ENCODE measurements around the gene OR9A4. TPM values are rescaled to one million over a fixed set of nuclear protein-coding genes. Genes with fewer than 3 reads are reported as not detected.

Gene OR9A4
- total RNA-seq, 1 donor from 2014 or later: 0.20 TPM

DNA sequence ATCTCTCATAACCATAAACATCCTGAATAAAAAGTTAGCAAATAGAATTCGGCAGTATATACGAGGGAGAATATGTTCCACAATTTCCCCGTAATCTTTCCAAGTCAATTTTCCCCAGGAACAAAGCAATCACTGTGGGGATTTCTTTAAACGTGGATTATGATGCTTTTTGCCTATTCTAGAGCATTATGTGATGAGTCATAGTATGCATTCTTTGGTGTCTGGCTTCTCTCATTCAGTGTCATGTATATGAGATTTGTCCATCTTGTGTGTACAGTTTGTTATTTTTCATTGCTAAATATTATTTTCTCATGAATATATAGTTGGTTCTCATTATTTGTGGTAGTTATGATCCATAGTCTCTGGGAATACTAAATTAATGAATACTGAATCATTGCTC lies 9.9 kb upstream of the OR9A4 start:
- Histone ChIP-seq H3K4me1 (no peaks in the 10 kb centered on the region), H3K27me3 (no peaks in the 10 kb centered on the region), H3K36me3 (no peaks in the 10 kb centered on the region), H3K27ac (no peak overlapping the region), H3K9me3 (no peaks in the 10 kb centered on the region), H3K4me3 (no peak overlapping the region)
- DNase-seq (no peak), ATAC-seq (no peak)
- TF ChIP-seq, protein P1, sequence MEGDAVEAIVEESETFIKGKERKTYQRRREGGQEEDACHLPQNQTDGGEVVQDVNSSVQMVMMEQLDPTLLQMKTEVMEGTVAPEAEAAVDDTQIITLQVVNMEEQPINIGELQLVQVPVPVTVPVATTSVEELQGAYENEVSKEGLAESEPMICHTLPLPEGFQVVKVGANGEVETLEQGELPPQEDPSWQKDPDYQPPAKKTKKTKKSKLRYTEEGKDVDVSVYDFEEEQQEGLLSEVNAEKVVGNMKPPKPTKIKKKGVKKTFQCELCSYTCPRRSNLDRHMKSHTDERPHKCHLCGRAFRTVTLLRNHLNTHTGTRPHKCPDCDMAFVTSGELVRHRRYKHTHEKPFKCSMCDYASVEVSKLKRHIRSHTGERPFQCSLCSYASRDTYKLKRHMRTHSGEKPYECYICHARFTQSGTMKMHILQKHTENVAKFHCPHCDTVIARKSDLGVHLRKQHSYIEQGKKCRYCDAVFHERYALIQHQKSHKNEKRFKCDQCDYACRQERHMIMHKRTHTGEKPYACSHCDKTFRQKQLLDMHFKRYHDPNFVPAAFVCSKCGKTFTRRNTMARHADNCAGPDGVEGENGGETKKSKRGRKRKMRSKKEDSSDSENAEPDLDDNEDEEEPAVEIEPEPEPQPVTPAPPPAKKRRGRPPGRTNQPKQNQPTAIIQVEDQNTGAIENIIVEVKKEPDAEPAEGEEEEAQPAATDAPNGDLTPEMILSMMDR (IDR thresholded peaks at IDR 0.05): no peak
- intact Hi-C loops (cut with DNase I): no loop called here

DNA sequence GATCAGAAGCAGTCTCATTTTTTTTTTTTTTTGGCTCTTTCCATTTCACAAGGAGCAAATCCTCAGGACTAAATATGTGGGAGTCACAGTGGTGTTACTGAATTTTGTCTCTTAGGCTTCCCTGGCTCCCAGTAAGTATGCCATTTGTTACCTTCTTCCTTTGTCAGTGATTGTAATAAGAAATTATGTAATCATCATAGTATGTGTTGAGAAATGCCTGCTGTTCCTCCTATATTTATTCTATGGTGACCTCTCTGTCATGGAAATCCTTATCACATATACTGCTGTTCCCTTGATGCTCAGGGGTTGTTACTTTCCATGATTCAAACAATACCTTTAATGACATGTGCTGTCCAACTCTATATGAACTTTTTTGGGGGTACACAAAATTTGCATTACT lies 4.8 kb upstream of the OR9A4 start:
- intact Hi-C loops (cut with DNase I): no loop called here
- DNase-seq (no peak), ATAC-seq (no peak)
- TF ChIP-seq, protein P1 (IDR thresholded peaks at IDR 0.05): no peak
- no peaks in the 10 kb centered on the region for H3K36me3 ChIP-seq
- no peaks in the 10 kb centered on the region for H3K4me1 ChIP-seq
- no peak overlapping the region for H3K27ac ChIP-seq
- no peak overlapping the region for H3K4me3 ChIP-seq
- no peaks in the 10 kb centered on the region for H3K9me3 ChIP-seq
- H3K27me3 ChIP-seq: no peaks in the 10 kb centered on the region

DNA sequence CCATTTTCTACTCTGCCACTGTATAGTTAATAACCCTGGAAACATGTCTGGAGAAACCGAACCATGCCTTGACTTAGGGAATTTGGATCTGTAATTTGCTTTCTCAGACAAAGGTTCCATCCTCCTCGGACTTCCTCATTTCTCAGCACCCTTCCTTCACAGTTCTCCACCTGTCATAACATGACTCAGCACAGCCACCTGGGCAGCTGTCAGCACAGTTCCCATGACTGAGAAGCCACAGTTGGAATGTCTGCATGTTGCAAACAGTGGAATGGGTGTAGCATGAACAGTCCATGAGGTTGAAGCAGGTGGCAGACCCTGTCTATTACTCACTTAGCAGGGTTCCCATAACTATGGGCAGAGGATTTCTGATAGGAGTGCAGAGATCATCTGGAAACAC lies 634 bp upstream of the OR9A4 start:
- DNase-seq (no peak), ATAC-seq (peak; percentile 38)
- H3K4me1 ChIP-seq: no peaks in the 10 kb centered on the region
- H3K27ac ChIP-seq: no peak overlapping the region
- no peak overlapping the region for H3K4me3 ChIP-seq
- intact Hi-C loops (cut with DNase I): no loop called here
- H3K36me3 ChIP-seq: no peaks in the 10 kb centered on the region
- no peaks in the 10 kb centered on the region for H3K9me3 ChIP-seq
- no peaks in the 10 kb centered on the region for H3K27me3 ChIP-seq
- TF ChIP-seq, protein P1 (IDR thresholded peaks at IDR 0.05): no peak

DNA sequence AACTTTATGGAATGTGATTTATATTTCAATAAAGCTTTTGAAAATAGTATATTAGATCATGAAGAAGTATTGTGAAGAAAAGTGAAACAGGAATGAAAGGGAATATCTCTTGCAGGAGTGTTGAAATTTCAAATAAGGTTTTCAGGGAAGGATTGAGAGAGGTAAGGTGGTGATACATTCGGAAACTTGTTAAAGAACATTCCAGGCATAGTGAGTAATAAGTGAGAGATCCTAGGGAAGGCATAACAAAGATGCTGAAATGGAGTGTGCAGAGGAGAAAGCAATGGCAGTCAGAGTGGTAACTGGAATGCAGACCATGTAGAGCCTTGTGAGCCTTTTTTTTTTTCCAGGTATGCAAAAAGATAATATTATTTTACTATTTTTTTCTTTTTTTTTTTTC lies 4.1 kb downstream of the OR9A4 start:
- no peak for DNase-seq
- no peak for ATAC-seq
- intact Hi-C loops (cut with DNase I): no loop called here

DNA sequence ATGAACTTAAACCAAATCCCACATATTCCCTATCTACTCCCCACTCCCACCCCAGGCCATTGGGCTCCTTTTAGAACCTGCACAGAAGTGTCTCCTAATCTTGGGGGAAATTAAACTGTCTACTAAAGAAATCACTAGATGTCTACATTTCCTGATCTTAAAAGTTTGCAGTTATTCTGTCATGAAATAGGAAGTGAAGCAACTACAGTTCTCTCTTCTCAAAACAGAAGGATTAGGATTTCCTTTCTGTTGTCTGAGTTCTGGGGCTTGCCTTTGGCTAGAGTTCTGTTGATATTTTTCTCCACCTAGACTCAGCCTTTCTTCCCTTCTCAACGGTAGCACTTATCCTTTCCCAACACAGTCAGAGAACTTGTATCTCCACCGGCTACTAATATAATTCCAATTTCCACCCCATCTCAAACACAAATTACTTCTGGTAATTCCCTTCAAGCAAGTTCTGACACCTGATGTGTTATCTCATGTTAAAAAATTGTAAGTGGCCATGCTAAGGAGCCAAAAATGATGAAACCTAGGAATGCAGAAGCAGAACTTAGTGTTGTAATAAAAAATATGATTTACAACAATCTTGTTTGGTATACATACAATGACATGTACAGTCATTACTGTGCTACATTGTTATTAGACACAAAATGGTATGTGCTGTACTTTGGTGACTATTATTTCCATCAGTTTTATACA lies 12.1 kb downstream of the OR9A4 start:
- ATAC-seq: peak; percentile 36
- intact Hi-C loops (cut with DNase I): no loop called here
- Histone ChIP-seq H3K9me3 (no peaks in the 10 kb centered on the region), H3K4me3 (no peak overlapping the region), H3K36me3 (no peaks in the 10 kb centered on the region), H3K4me1 (no peaks in the 10 kb centered on the region), H3K27me3 (no peaks in the 10 kb centered on the region), H3K27ac (no peak overlapping the region)
- TF ChIP-seq, protein P1 (IDR thresholded peaks at IDR 0.05): no peak
- no peak for DNase-seq

More for the DNA sequence above, 4.1 kb downstream of the OR9A4 start:
- Histone ChIP-seq H3K27me3 (no peaks in the 10 kb centered on the region), H3K4me3 (no peak overlapping the region), H3K36me3 (no peaks in the 10 kb centered on the region), H3K27ac (no peak overlapping the region), H3K4me1 (no peaks in the 10 kb centered on the region), H3K9me3 (no peaks in the 10 kb centered on the region)
- TF ChIP-seq, protein P1 (IDR thresholded peaks at IDR 0.05): no peak

DNA sequence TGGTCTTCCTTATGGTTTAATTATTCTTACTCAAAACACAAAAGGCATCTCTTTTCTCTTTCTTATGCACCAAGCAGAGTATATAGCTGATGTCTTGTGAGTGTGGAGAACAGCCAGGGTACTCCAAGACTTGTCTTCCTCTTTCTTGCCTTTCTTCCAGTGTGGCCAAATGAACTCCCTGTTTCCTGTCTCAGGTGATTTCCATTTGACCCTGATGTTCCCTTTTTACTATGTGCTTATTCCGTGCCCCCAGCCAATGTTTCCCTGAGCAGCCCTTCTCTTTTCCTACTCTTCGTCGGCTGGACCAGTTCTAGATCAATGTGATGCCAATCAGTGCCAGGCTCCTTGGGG lies 12.6 kb downstream of the OR9A4 start:
- TF ChIP-seq, protein P1 (IDR thresholded peaks at IDR 0.05): no peak
- intact Hi-C loops (cut with DNase I): no loop called here
- Histone ChIP-seq H3K4me3 (no peak overlapping the region), H3K36me3 (no peaks in the 10 kb centered on the region), H3K27me3 (no peaks in the 10 kb centered on the region), H3K4me1 (no peaks in the 10 kb centered on the region), H3K9me3 (no peaks in the 10 kb centered on the region), H3K27ac (no peak overlapping the region)
- no peak for ATAC-seq
- no peak for DNase-seq
